Measurements from ENCODE around the gene LMTK3.

Gene LMTK3

DNA sequence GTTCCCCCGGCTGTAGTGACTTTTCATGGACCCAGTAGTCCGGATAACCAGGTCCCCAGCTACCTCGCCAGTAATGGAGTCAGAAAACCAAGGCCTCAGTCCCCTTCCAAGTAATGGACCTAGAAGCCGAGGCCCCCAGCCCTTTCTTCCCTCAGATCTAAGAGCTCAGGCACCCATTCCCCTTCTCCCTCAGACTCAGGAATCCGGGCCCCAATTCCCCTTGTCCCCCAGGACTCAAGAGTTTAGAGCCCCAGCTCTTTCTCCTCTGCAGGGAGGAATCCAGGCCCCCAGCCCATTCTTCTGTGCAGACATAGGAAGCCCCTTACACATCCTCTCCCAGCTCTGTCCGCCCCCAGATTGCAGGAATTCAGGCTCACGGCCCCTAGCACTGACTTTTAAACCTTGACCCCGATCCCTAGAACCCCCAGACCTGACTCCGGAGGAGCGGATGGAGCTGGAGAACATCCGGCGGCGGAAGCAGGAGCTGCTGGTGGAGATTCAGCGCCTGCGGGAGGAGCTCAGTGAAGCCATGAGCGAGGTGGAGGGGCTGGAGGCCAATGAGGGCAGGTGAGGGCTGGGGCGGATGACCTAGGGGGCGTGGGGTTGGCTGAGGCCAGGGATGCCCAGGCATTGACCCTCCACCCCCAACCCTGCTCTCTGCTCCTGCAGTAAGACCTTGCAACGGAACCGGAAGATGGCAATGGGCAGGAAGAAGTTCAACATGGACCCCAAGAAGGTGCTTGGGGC is 41.5 kb downstream of the LMTK3 start:
- no peak for DNase-seq

DNA sequence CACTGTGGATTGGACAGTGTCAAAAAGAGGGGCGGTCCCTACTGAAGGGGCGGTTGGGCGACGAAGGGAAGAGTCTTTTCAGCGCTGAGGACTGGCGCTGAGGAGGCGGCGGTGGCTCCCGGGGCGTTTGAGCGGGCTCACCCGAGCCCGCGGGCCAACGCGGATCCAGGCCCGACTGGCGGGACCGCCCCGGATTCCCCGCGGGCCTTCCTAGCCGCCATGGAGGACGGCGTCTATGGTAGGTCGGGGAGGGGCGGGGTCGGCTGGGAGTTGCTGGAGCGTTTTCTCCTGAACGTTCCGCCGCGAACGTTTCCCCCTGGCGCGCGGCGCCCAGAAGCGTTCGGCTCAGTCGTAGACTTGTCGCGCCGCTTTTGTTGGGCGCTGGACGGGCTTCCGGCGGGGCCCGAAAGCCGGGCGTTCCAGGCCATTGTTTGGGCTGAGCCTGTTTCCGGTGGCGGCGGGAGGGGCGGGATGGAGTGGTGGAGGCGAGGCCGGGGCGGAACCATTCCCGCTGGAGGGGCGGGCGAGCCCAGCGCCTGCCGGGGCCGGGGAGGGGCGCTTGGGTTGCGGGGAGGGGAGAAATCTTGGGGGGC is 42.2 kb downstream of the LMTK3 start, which contains the start of gene CYTH2:
CYTH2 (plus strand) TSS at position 81 of the 593 bp plus-strand sequence; CDS start at position 220, 139 bp downstream.
- DNase-seq, result no peak

DNA sequence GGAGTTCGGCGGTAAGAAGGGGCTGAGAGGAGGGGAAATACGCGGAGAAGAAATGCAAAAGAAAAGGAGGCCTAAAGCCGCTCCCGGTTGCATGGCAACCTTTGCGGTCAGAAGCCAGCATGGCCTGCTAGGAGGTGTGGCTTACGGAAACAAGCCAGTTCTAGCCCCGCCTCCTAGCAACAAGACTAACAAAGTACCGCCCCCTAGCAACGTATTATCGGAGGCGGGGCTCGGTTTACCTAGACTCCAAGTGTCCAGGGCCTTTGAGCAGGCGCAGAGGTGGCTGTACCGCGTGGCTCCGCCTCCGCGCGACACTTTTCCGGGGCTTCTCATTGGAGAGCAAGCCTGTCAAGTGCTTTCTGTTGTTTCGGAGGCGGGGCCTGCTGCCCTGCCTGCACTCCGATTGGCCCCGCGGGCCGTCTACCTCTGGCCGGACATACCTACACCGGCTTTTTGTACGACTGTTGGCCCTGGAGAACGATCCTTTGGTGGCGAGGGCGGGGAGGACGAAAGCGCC is 42.8 kb downstream of the LMTK3 start:
- peak; percentile 97 for DNase-seq

DNA sequence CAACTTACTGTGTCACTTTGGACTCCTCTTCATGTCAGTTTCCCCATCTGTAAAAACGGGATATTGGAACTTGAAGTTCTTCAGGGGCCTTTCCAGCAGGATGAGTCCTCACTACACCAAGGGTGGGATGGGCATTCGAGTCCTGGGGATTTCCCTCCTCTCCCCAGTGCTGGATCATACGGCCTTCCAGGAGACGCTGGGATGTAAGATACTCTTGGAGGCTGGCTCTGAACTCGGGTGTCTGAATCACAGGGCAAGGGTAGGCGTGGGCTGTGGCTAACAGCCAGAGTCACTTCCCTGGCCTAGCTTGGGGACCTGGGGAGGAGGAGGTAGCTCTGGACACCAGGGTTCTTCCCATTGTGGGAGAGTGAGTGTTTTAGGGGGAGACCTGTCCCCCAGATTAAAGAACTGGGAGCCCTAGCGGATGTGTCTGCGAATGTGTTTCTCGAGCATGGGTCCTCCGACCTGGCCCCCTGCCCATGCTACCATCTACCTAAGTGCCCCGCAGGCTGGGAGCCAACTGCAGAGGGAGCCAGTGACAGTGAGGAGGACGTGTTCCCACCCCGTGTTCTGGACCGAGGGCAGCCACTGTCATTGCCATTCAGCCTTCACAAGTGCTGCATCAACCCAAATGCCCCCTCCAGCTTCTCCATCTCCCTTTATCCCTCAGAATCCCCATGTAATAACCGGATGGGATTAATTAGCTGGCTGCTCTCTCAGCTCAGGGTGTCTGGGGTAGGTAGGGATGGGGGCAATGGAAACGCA is 44.9 kb downstream of the LMTK3 start:
- no peak for DNase-seq

DNA sequence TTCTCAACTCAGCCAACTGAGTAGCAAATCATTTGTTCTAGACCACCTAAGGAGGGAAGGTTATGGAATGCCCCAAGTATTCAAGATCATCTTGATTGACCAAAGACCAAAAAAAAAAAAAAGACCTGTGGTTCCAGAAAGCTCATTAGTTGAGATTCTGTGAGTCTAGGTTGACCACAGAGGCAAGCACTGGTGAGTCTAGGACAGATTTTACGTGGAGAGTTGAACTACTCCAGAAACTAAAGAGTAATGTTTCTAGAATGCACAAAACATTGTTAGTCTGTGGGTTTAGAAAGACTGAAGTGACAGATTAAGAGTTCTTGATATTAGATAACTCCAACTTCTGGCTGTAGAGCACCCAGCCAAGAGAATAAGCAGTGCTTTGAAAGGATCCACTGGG is 46.4 kb downstream of the LMTK3 start:
- DNase-seq, result no peak

DNA sequence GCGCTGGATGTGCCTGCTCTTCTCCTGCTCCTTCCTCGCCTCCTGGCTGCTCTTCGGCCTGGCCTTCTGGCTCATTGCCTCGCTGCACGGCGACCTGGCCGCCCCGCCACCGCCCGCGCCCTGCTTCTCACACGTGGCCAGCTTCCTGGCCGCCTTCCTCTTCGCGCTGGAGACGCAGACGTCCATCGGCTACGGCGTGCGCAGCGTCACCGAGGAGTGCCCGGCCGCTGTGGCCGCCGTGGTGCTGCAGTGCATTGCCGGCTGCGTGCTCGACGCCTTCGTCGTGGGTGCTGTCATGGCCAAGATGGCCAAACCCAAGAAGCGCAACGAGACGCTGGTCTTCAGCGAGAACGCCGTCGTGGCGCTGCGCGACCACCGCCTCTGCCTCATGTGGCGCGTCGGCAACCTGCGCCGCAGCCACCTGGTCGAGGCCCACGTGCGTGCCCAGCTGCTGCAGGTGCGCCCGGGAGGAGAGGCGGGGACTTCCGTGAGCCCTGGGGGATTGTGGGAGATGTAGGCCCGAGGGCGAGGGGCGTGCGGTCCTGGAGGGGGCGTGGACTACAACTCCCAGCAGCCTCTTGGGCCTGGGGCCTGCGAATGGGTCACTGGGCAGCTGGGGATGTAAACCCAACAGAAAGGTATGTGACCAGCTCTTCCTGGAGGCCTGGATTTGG is 49.5 kb downstream of the LMTK3 start:
- DNase-seq, result no peak

DNA sequence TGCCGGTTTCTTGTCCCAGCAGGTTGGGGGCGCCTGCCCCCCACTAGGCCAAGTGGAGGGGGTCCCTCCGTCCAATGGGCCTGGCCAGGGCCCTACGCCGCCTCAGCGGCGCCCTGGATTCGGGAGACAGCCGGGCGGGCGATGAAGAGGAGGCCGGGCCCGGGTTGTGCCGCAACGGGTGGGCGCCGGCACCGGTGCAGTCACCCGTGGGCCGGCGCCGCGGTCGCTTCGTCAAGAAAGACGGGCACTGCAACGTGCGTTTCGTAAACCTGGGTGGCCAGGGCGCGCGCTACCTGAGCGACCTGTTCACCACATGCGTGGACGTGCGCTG is 50.0 kb downstream of the LMTK3 start:
- no peak for DNase-seq

DNA sequence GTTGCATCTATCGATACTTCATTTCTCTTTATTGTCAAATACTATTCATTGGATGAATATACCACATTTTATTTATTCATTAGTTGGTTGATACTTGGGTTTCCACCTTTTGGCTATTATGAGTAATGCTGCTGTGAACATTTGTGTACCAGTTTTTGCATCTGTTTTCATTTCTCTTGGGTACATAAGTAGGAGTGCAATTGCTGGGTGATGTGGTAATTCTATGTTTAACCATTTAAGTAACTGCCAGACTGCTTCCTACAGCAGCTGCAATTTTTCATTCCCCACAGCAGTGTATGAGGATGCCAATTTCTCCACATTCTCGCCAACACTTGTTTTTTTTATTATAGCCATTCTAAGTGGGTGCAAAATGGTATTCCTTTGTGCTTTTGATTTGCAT is 53.6 kb downstream of the LMTK3 start:
- DNase-seq, result no peak

DNA sequence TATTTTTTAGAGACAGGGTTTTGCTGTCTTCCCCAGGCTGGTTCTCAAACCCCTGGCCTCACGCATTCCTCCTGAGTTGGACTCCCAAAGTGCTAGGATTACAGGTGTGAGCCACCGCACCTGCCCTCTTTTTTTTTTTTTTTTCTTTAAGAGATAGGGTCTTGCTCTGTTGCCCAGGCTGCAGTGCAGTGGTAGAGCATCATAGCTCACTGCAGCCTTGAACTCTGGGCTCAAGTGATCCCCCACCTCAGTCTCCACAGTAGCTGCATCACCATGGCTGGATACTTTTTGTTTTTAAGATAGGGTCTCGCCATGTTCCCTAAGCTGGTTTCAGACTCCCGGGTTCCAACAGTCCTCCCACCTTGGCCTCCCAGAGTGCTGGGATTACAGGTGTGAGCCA is 54.8 kb downstream of the LMTK3 start:
- DNase-seq, result no peak

DNA sequence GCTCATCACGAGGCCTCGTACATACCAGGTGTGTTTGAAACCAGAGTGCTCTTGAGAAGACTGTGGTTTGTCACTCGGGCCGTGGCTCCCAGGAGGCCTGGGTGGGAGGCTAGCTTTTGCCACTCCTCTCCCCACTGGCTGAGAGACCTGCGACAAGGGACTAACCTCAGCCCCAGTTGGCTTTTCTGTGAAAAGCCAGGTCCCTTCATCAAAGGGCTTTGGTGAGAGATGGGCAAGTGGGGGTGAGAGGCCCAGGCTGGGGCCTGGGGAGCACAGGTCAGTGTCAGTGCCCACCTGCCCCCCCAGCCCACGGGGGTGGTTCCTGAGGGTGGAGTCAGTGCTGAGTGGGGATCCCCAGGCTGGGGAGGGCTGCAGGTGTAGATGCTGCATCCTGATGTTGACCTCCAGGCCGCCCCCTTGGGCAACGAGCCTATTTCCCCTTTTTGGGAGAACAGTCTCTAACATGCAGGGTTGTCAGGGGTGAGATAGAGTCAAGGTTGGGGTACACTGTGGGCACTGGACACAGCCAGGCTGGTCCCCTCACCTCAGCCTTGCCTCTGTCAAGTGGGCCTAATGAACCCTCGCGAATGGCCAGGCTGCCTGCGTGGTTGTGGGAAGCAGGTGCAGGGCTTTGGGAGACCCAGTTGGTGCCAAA is 55.6 kb downstream of the LMTK3 start:
- DNase-seq, result no peak

DNA sequence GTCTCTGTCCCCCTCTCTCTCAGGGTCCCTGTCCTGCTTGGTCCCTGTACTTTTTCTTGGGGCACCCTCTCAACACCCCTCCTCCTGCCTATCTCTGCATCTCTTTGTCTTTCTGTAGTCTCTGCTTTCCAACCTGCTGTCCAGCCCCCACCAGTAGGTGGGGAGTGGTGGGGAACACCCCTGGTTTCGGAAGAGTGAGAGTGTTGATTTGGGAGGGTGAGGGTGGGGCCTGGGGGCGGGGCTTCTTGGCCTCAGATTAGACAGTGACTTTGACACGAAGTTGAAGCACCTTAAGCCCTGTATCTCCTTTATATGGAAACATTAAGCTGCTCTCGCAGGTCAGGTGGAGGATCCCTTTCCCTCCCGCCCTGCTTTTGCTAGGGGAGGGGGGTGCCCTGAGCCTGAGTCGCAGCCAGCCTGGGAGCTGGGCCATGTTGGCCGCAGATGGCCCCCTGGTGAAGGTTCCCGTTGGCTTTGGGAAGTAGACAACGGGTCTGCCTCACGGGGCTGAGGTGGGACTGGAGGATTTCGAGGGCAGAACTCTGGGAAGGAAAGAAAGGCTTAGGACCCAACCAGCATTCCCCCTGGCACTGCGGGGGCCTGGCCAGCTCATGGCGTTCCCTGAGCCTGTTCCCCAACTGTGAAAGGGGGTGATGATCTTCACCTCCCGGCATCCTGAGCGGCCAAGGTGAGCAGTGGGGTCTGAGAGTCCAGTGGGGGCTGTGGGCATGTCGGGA is 56.3 kb downstream of the LMTK3 start, which contains the start of gene KCNJ14:
KCNJ14 (plus strand) TSS at position 404 of the 737 bp plus-strand sequence. CDS start 6,151 bp downstream, outside the sequence.
- no peak for DNase-seq

DNA sequence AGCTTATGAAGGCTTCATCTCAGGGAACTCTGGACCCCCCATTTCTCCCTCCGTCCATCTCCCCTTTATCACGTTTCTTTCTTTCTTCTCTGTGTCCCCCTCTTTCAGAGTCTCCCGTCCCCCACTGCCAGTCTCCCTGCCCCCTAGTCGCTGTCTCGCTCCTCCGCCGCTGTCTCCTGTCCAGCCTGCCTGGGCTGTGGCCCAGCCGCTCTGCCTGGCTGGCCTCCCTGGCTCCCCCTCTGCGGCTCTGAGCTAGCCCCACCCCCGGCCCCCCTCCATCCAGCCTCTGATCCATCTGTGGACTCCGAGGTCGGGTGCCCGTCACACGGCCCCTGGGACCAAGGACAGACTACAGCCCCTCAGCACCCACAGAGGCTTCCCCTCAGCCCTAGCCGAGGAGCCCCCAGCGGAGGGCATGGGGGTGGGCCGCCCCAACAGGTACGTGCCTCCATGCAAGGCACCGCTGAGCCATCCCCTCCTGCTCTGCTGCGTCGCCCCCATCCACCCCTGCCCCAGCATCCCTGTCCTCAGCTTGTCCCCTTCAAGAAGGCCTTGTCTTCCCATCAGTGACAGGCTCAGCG is 57.4 kb downstream of the LMTK3 start:
- DNase-seq, result no peak

DNA sequence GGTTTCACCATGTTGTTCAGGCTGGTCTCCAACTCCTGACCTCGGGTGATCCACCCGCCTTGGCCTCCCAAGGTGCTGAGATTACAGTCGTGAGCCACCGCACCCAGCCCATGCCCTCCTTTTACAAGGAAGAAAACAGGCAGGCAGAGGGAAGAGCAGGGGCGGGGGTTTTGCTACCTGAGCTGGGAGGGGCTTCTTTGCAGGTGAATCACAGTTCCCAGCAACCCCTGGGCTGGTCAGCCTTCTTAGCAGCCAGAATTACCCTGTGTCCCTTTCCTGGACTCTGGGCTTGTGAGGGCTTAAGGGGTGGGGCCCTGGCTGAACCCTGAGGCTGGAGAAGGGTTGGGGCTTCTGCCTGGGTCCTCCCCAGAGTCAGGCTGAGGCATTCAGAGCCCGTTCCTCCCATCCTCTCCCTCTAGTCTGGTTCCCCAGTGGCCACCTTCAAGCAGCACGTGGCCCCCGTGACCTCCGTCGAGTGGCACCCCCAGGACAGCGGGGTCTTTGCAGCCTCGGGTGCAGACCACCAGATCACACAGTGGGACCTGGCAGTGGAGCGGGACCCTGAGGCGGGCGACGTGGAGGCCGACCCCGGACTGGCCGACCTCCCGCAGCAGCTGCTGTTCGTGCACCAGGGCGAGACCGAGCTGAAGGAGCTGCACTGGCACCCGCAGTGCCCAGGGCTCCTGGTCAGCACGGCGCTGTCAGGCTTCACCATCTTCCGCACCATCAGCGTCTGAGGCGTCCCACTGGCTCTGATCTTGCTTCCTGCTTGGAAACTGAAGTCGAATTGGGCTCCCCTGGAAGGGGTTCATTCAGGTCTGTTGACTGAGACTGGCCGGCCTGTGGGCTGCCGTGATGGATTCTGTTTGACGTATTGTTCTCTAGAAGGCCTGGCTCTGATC is 59.1 kb downstream of the LMTK3 start:
- no peak for DNase-seq

DNA sequence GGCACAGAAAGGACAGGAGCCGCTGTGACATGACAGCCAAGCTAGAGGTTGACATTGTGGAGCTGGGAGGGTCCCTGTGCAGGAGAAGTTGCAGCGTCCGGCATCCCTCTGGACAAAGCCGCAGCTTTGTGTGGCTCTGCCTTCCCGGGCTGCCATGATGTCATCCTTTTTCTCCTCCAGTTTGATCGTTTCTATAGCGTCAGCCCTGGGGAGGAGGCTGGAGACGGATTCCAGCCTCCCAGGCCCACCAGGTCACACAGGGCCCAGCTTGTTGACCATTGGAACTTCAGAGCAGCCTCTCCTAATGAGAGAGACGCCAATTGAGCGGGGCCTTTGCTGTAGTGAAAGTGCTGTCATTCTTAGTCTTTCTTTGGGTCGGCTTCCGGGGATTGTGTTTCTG is 60.0 kb downstream of the LMTK3 start:
- no peak for DNase-seq

DNA sequence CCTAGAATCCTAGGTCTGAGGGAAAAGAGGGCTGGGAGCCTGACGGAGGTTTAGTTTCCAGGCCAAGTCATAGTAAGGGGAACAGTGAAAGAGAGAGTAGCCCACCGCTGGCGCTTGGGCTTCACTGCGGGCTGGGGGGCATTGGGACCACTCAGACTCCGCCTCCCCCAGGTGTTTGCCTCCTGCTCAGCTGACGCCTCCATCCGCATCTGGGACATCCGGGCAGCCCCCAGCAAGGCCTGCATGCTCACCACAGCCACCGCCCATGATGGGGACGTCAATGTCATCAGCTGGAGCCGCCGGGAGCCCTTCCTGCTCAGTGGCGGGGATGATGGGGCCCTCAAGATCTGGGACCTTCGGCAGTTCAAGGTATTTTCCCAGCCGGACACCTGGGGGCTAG is 60.8 kb downstream of the LMTK3 start:
- DNase-seq, result no peak

DNA sequence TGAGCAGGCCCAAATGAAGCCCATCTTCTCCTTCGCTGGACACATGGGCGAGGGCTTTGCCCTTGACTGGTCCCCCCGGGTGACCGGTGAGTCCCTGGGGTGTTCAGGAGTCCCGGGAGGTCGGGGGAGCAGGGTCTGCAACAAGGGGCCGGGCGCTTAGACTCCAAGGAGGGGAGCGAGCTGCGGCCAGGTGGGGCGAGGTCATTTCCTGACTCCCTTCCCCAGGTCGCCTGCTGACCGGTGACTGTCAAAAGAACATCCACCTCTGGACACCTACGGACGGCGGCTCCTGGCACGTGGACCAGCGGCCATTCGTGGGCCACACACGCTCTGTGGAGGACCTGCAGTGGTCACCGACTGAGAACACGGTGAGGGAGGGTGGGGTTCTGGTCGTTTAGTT is 61.2 kb downstream of the LMTK3 start:
- no peak for DNase-seq

DNA sequence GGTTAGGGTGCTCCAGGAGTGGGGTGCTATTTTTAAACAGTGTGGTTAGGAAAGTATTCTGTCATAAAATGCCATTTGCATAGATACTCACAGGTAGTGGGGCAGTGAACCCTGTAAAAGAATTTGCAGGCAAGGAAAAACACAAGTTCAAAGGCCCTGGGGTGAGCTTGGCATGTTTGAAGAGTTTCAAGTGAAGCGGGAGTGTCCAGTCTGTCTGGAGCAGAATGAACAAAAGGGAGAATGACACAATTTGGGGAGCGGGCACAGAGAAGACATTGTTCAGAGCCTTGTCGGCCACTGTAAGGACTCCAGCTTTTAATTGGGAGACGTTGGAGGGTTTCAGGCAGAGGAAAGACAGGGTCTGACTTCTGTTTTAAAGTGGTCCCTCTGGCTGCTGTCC is 63.1 kb downstream of the LMTK3 start:
- no peak for DNase-seq

DNA sequence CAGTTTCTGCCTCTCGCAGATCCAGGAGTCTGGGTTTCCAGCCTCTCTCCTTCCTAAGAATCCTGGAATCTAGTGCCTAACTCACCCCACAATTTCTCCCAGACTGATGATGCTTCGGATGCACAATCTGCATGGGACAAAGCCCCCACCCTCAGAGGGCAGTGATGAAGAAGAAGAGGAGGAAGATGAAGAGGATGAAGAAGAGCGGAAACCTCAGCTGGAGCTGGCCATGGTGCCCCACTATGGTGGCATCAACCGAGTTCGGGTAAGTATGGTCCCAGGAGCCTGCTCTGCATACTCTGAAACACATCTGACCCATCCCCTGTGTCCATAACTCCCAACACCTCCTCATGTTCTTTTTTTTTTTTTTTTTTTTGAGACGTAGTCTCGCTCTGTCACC is 65.1 kb downstream of the LMTK3 start:
- DNase-seq, result no peak

DNA sequence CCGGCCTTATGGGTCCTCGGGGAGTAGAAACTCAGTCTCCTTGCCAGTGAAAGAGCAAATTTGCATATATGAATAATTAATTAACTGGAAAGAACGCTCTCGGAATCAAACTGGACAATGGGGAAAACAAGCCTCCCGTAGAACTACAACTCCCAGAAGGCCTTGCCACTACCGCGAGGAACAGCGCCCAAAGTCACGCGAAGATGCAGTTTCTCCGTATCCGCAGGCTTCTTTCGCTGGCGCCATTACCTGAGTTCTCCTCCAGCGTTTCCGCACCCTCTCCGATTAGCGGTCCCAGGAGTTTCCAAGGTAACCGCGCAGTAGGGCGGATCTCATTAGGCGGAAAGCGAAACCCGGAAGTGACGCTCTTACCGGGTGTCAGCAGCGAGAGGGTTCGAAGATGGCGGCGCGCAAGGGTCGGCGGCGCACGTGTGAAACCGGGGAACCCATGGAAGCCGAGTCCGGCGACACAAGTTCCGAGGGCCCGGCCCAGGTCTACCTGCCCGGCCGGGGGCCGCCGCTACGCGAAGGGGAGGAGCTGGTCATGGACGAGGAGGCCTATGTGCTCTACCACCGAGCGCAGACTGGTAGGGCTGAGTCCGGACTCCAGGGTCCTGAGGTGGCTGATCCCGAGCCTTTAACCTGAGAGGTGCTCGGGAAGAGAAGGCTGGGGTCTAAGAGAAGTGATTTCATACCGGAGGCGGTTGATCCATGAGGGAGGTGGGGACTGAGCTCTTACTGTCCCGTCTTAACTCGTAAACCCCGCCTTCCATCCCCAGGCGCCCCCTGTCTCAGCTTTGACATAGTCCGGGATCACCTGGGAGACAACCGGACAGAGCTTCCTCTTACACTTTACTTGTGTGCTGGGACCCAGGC is 65.8 kb downstream of the LMTK3 start, which contains the start of gene GRWD1:
GRWD1 (plus strand) TSS at position 378 of the 876 bp plus-strand sequence; CDS start at position 401, 23 bp downstream.
- peak; percentile 88 for DNase-seq

Measured in activated T-cell treated with anti-CD3 and anti-CD28 coated beads for 4 hours (primary cell).